ENCODE measurements around the gene NDUFB3.

Gene NDUFB3

DNA sequence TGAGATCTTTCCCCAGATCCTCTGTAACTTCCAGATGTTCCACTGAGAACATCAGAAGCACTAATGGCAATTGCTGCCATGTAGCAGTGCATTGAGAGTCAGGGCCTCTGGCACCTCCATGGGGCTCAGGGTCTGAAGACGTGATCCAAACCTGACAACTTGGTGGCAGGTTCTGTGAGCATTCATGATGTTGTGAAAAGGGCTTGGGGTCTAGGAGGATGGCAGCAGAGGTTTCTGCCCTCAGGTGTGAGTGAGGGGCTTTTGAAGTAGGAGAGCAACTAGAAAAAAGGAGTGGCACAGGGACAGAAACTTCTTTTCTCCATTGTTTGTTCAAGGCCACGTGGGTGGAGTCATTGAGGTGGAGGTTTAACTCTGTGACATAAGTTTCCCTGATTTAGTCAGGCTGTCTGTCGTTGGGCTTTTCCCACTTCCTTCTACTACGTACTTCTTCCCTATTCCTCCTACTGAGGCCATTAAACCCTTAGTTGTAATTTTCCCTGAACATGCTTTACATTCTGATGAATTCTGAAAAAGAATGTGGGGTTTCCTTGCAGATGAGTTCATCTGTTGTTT, 57.2 kb downstream of the NDUFB3 start:
- DNase-seq (ENCODE audit: low spot score) = peak; percentile 34

DNA sequence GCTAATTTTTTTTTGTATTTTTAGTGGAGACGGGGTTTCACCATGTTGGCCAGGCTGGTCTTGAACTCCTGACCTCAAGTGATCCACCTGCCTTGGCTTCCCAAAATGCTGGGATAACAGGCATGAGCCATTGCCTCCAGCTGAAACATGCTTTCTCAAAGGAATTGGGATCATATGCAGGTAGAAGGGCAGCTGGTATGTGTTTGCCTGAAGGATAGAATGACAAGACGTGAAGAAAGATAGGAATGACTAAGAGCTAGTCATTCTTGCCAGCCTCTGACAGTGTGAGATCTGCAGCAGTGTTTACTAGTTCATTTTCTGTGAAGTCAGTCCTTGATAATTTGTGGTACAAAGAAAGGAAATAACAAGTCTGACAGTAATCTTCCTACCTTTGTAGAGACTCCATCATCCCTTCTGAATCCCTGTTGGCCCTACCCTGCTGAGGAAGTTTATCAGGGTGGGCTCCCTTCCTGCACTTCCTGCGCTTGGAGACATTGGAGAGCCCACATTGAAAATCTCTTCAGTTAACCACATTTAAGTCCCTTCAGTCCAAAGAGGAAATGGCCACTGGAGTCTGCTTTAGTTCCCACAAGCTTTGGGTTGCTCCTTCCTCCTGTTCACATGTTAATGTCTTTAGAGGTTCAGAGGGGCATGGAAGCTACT, 58.9 kb downstream of the NDUFB3 start:
- DNase-seq (ENCODE audit: low spot score) = no peak

DNA sequence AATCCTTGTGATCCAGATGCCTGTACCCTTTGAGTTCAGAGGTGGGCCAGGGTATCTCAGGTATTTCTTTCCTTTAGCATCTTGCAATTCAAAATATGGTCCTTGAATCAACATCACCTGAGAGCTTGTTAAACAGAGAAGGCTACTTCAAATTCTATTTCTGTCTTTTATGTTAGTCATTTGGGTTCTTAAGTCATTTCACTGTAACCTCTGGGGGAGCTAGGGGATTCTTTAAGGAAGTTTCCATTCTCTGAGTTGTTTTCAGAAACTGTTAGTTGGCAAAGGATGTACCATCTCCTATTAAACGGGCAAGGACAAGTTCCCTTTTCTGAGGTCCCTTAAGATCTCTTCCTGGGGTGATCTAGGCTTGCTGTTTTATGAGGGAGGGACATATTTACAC, 60.7 kb downstream of the NDUFB3 start:
- DNase-seq (ENCODE audit: low spot score) = no peak

Data from SW480 (cell line).